Heart right ventricle (tissue), 16 donors: ENCODE measurements around the gene MBNL2. TPM values are rescaled to one million over a fixed set of nuclear protein-coding genes. Genes with fewer than 3 reads are reported as not detected.

Source experiments
- ATAC-seq, 8 donors: fragments of 200-7000 bp; cut with Tn5 transposase; one replicate each; pipeline ENCODE4 v1.9.1; 2020; ENCODE audit warnings: mild to moderate bottlenecking in 8 of 8, moderate library complexity in 8 of 8, moderate number of reproducible peaks in 1 of 8
- DNase-seq, 2 donors: peaks; one replicate each; pipeline ENCODE4 v3.0.0-alpha.2; 2020
- H3K27ac ChIP-seq, 10 donors: fragments of 200-600 bp; sonication (generic) in 2 of 10; one replicate each; pipeline versions ENCODE4 v1.5.0 to v1.8.0; 2020 to 2022; ENCODE audit warnings: mild to moderate bottlenecking in 3 of 10
- H3K27me3 ChIP-seq, 7 donors: fragments of 200-600 bp; one replicate each; pipeline ENCODE4 v1.8.0; 2021 to 2022; ENCODE audit warnings: mild to moderate bottlenecking in 2 of 7
- H3K36me3 ChIP-seq, 9 donors: fragments of 200-600 bp; sonication (generic) in 1 of 9; one replicate each; pipeline versions ENCODE4 v1.5.0 to v1.8.0; 2020 to 2022; ENCODE audit warnings: mild to moderate bottlenecking in 2 of 9
- H3K4me1 ChIP-seq, 9 donors: fragments of 200-600 bp; sonication (generic) in 1 of 9; one replicate each; pipeline versions ENCODE4 v1.5.0 to v1.8.0; 2020 to 2022; ENCODE audit warnings: mild to moderate bottlenecking in 4 of 9
- H3K4me3 ChIP-seq, 10 donors: fragments of 200-600 bp; sonication (generic) in 2 of 10; one replicate each; pipeline versions ENCODE4 v1.5.0 to v1.8.0; 2020 to 2022; ENCODE audit warnings: mild to moderate bottlenecking in 7 of 10, moderate library complexity in 2 of 10
- H3K9me3 ChIP-seq, 11 donors: fragments of 200-600 bp in 10 of 11; sonication (generic) in 2 of 11; one replicate each; pipeline versions ENCODE4 v1.5.0 to v1.8.0; 2013 to 2022; ENCODE audit warnings: mild to moderate bottlenecking in 2 of 11, control low read depth in 1 of 11, moderate library complexity in 1 of 11
- WGBS, 2 donors: extraction: QIAGEN DNeasy Blood & Tissue Kit; methylation state at CpG; one replicate each; pipeline ENCODE4 v1.1.7; 2013; ENCODE audit warnings: inconsistent platforms in 1 of 2; 5-methylcytosine and 5-hydroxymethylcytosine counted together
- intact Hi-C, 10 donors: fragments of 100-400 bp; cut with DNase I; formaldehyde crosslinking; loops; one replicate each; pipeline versions ENCODE4 v1.11.1 to v1.14.2; 2022
- polyA plus RNA-seq, 2 donors: library from polyadenylated mRNA; stranded (reverse); fragments of 200-250 nt; gene quantifications; one replicate each; pipeline ENCODE4 v1.2.3, GENCODE V29; 2013
- total RNA-seq, 10 donors: library from RNA; stranded (reverse); fragmentation: NEBNext Ultra II Directional in 3 of 10; extraction: Animal tissue kit (Norgen Biotek cat#: 25700) in 3 of 10; gene quantifications; one replicate each; pipeline versions ENCODE4 v1.2.1 to v1.2.4, GENCODE V29; 2021 to 2023
- TF ChIP-seq, protein P1 (sequence below), 9 donors: fragments of 200-600 bp; sonication (generic) in 2 of 9; IDR thresholded peaks; one replicate each; pipeline versions ENCODE4 v1.5.0 to v1.8.0; 2021 to 2022; ENCODE audit warnings: antibody characterized with exemption in 9 of 9, mild to moderate bottlenecking in 5 of 9, moderate library complexity in 1 of 9
- donor health status: Arrhythmogenic right ventricular cardiomyopathy.
- donor health status: ischemic (EF 13 %, LVEDD 7.1; RV severe dilation, severe dysfunction).
- donor health status: healthy with polysubstance abuse.
- donor health status: DM: no; HTN: yes; CAD: no.
- donor health status: DM: no; HTN: no; CAD: no.
- donor health status: ischemic (EF 25% LVEDD 6.9; RV normal size, moderate dysfunction).
- donor health status: ischemic (EF 25% LVEDD 5.7; RV mildly dilated, moderate dysfunction).
- donor health status: healthy.
- donor health status: DM: yes; HTN: yes; CAD: no.
- donor health status: Ischemic cardiomyopathy.
- donor health status: ischemic (EF 35%, LVEDD 5.7; RV mildly dilated, moderate dysfunction).
- donor health status: nonischemic (EF 11% LVEDD 7.7; RV severe dilation, severe dysfunction).
- donor health status: DM: yes; HTN: yes; CAD: no.
- donor health status: PGD.
- donor health status: ischemic (EF 29% LVEDD 5.4; RV normal size, mild dysfunction).
- donor health status: nonischemic (EF 23%, LVEDD 6.1; RV moderate dilation, normal function).

The MBNL2 gene
- total and polyA plus RNA-seq, 12 donors = 17.2 to 95.0 (median 83.2) TPM

DNA sequence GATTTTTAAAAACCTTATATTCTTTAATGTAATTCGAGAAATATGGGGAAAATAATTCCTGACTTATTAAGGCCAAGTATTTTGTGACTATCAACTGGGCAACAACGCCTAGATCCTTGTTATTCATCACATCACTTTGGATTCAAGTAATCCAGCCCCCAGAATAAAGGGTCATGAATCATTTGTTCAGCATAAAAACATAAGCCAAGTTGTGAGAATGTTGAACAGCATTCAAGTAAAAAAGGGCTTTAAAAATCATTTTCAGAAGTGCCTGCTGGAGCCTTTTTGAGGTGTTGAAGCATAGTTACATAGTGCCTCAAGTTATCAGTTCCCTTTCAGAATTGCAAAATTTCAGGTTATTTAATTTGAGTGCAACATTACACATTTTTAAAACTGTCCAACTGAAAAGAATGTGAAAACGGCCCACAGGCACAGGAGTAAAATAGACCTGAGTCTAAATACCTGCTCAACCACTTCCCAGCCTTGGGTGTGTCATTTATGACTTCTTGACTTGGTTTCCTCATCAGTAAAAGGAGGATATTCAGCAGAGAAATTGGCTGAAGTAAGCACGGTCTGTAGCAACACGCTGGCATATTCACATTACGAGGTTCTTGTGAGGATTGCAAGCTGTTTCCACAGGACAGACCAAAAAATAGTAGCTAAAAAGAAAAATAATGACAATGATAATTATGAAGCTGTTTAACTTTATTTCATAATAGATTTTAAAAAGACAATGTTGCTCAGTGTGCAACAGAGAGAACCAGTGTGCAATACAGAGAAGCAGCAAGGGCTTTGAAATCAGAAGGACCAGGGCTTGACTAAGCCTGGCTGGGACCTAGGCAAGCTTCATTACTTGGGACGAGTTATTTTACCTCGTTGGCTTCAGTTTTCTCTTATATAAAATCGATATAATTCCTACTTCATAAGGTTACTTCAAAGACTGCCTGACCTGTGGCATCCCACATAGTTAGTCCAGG is 56.6 kb downstream of the MBNL2 start:
- H3K4me3 ChIP-seq = no peak overlapping the region
- peaks cover 3 to 100% (median 88%) of the 10 kb centered on the region in 9 donors for H3K4me1 ChIP-seq
- intact Hi-C loops = loop anchor here in 2 of 10 donors (5.0 to 10.0 kb wide), 2 partner anchors 41 to 46 kb away; no protein-coding TSS in a partner anchor
- H3K27ac ChIP-seq = peak overlapping the region in 4 of 10 donors; percentile 4 to 45 (median 30)
- TF ChIP-seq, protein P1, sequence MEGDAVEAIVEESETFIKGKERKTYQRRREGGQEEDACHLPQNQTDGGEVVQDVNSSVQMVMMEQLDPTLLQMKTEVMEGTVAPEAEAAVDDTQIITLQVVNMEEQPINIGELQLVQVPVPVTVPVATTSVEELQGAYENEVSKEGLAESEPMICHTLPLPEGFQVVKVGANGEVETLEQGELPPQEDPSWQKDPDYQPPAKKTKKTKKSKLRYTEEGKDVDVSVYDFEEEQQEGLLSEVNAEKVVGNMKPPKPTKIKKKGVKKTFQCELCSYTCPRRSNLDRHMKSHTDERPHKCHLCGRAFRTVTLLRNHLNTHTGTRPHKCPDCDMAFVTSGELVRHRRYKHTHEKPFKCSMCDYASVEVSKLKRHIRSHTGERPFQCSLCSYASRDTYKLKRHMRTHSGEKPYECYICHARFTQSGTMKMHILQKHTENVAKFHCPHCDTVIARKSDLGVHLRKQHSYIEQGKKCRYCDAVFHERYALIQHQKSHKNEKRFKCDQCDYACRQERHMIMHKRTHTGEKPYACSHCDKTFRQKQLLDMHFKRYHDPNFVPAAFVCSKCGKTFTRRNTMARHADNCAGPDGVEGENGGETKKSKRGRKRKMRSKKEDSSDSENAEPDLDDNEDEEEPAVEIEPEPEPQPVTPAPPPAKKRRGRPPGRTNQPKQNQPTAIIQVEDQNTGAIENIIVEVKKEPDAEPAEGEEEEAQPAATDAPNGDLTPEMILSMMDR (IDR thresholded peaks at IDR 0.05) = no peak
- no peaks in the 10 kb centered on the region for H3K9me3 ChIP-seq
- peaks cover 0 to 20% (median 13%) of the 10 kb centered on the region in 9 donors for H3K36me3 ChIP-seq
- peak in 3 of 8 donors; percentile 23 to 53 (median 50) for ATAC-seq
- DNase-seq = no peak
- no peaks in the 10 kb centered on the region for H3K27me3 ChIP-seq
- WGBS, 2 donors = 70 to 74% methylated on average over 9 of the region's 9 CpGs

DNA sequence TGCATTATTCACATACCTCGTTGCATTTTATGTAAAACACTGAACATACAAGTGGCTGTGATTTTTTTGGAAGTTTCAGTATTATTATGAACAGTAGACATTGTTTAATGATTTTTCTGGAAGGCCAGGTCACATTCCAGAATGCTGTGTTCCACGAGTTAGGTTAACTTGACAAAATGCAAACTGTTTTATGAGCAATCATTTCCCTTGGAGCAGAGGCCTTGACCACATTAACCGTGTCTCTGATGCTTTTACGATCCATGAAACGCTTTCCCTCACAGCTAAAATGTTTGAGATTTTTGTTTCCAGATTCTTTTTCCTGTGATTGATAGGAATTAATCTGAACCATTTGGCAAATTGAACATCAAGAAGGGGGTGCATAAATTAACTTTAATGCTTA is 57.8 kb downstream of the MBNL2 start:
- Histone ChIP-seq H3K36me3 (peaks cover 0 to 20% (median 13%) of the 10 kb centered on the region in 9 donors), H3K4me1 (peaks cover 0 to 100% (median 87%) of the 10 kb centered on the region in 9 donors), H3K4me3 (no peak overlapping the region), H3K27me3 (no peaks in the 10 kb centered on the region), H3K9me3 (no peaks in the 10 kb centered on the region), H3K27ac (peak overlapping the region in 4 of 10 donors; percentile 2 to 37 (median 10))
- ATAC-seq = no peak
- 64 to 69% methylated on average over 5 of the region's 5 CpGs for WGBS, 2 donors
- TF ChIP-seq, protein P1 (IDR thresholded peaks at IDR 0.05) = no peak
- intact Hi-C loops = loop anchor here in 2 of 10 donors (5.0 to 10.0 kb wide), 2 partner anchors 43 to 45 kb away; no protein-coding TSS in a partner anchor
- DNase-seq = no peak

DNA sequence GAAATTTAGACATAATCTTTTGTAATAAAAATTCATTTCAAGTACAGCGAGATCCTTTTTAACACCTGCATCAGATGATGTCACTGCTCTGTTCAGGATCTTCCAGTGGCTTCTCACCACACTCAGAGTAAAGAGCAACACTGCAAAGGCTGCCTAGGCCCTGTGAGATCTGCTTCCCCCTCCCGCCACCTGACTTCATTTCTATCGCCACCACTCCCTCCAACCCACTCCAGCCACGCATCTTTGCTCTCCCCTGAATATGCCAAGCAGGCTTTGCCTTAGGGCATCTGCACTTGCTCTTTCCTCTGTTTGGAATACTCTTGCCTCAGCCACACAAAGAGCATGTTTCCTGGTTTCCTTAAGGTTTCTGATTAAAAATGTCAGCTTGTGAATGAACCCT is 58.3 kb downstream of the MBNL2 start:
- TF ChIP-seq, protein P1 (IDR thresholded peaks at IDR 0.05) = no peak
- peak in 3 of 8 donors; percentile 3 to 24 (median 7) for ATAC-seq
- peaks cover 0 to 99% (median 84%) of the 10 kb centered on the region in 9 donors for H3K4me1 ChIP-seq

DNA sequence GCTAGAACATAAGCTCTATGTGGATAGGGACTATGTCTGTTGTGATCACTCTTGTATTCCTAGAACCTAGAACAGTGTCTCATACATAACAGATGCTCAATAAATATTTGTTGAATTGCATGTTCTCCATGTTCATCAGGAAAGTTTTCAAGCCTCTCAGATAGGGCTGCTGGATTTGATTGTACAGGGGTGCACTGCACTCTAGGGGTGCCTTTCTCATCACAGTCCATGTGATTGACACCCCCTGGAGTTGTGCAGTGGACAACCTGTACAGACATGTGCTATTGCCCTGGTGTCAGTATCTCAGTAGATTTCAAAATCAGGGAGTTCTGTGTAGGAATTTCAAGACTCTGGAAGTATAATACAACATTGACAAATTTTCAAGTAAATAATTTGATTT is 58.9 kb downstream of the MBNL2 start:
- Histone ChIP-seq H3K4me3 (no peak overlapping the region), H3K27me3 (no peaks in the 10 kb centered on the region), H3K36me3 (peaks cover 0 to 15% (median 10%) of the 10 kb centered on the region in 9 donors), H3K4me1 (peaks cover 0 to 99% (median 79%) of the 10 kb centered on the region in 9 donors), H3K9me3 (no peaks in the 10 kb centered on the region), H3K27ac (peak overlapping the region in 1 of 10 donors; percentile 37)
- TF ChIP-seq, protein P1 (IDR thresholded peaks at IDR 0.05) = no peak
- intact Hi-C loops = no loop called here
- DNase-seq (no peak), ATAC-seq (no peak)

More for the DNA sequence above, 58.3 kb downstream of the MBNL2 start:
- intact Hi-C loops = no loop called here
- no peaks in the 10 kb centered on the region for H3K27me3 ChIP-seq
- H3K36me3 ChIP-seq = peaks cover 0 to 20% (median 13%) of the 10 kb centered on the region in 9 donors
- peak overlapping the region in 3 of 10 donors; percentile 5 to 37 (median 15) for H3K27ac ChIP-seq
- H3K9me3 ChIP-seq = no peaks in the 10 kb centered on the region
- no peak overlapping the region for H3K4me3 ChIP-seq
- WGBS, 2 donors = 81 to 88% methylated on average over 4 of the region's 4 CpGs
- no peak for DNase-seq
